GM21447 (cell line): ENCODE measurements around the gene TTC32.

ENCODE experiments used
- ATAC-seq: cut with Tn5 transposase; IDR thresholded peaks from one replicate; pipeline ENCODE4 v1.9.1; 2021; ENCODE audit not compliant: unreplicated experiment

Gene TTC32

GRCh38 chr2:19854596-19855541, 46.9 kb downstream of the TTC32 start:
- ATAC-seq = no peak

DNA sequence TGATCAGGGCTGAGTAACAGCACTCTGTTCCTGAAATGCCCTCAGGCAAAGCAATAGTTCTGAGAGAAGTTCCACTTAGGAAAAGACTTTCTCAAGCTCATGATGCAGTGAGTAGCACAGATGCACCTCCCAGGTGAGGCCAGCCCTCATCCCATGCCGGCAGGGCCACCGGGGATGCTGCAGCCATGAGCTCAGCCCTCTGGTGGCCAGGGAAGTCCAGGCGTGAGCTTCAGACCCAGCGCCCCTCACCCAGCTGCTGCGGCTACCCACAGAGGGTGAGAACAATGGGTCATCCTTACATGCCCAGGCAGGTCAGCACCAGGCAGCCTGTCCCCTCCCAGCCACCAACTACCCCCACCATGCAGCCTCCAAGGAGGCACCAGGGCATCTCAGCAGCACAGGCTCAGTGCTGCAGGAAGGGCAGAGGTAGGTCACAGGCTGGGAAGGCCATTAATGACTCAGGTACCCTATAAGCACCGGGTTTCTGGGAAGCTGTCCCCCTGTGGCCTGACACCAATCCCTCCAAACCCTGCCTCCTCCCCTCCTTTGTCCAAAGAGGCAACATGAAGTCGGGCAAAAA, 50.6 kb downstream of the TTC32 start:
- ATAC-seq = no peak

DNA sequence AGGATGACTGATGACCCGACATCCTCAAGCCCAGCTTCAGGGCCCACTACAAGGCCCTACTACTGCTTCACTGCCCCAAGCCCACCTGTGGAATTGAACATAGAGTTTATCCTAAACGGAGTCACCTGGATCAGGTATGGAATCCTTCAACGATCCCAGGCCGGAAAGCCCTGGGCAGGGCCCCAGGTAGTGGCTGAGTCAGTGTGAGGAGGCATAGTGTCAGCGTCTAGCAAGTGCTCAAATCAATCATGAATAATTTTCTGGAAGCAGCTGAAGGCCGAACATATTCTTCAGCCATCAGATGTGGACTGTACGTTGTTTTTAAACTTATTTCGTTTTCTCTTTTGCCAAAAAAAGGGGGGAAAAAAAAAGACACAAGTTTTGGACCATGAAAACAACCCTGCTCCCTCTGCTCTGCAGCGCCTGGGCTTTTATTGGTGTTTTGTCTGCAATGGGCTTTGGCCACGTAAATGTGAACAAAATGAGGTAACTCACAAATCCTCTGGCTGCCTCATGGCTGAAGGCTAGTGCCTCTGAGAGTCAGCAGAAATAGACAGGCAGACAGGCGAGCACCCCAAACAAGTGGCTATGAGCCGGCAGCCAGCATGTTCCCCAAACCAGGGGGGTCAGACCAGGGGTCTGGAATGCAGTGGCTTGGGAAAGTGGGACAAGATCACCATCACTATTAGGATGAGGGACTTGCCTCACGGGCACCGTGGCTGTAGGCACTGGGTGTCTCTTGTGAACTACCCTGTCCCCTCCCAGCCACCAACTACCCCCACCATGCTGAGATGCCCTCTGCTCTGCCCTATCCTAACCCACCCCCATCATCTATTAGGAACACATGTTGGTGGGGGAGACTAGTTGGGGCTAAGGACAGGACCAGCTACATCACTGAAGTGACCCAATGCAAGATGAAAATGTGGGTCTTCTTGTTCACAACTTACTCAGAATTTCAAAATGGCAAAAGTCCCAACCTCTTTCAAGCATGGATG, 51.4 kb downstream of the TTC32 start:
- no peak for ATAC-seq

GRCh38 chr2:19848952-19849351, 52.8 kb downstream of the TTC32 start:
- ATAC-seq = no peak

GRCh38 chr2:19848029-19848750, 53.6 kb downstream of the TTC32 start:
- ATAC-seq = no peak

GRCh38 chr2:19847486-19847885, 54.3 kb downstream of the TTC32 start:
- ATAC-seq = no peak
